ENCODE measurements around the gene LHX3.

LHX3 gene

GRCh38 chr9:136234597-136234996, 29.7 kb upstream of the LHX3 start:
- Mint-ChIP-seq H3K4me1 (peaks cover 36% of the 10 kb centered on the region), H3K27me3 (no peaks in the 10 kb centered on the region), H3K9me3 (no peaks in the 10 kb centered on the region), H3K4me3 (no peak overlapping the region), H3K36me3 (no peaks in the 10 kb centered on the region), H3K27ac (no peak overlapping the region)

DNA sequence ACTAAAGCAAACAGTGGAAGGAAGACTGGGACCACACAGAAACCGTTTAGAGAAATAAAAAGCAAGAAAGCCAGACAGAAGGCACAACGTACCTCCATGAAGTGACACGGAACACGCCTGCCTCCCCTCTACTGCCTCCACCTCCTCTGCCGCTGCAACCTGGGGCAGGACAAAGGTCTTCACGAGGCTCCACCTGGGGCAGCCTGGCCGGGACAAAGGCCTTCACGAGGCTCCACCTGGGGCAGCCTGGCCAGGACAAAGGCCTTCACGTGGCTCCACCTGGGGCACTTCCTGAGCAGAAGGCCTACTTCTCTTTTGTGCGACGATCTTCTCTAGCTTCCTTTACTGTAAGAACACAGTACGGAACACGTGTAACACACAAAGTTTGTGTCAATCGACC, 28.9 kb upstream of the LHX3 start:
- peaks cover 30% of the 10 kb centered on the region for H3K4me1 Mint-ChIP-seq
- no peaks in the 10 kb centered on the region for H3K27me3 Mint-ChIP-seq
- H3K36me3 Mint-ChIP-seq = no peaks in the 10 kb centered on the region
- no peak overlapping the region for H3K4me3 Mint-ChIP-seq
- no peak overlapping the region for H3K27ac Mint-ChIP-seq
- H3K9me3 Mint-ChIP-seq = no peaks in the 10 kb centered on the region

GRCh38 chr9:136233411-136233810, 28.5 kb upstream of the LHX3 start:
- H3K27me3 Mint-ChIP-seq = no peaks in the 10 kb centered on the region
- no peaks in the 10 kb centered on the region for H3K9me3 Mint-ChIP-seq
- H3K4me1 Mint-ChIP-seq = peaks cover 34% of the 10 kb centered on the region
- H3K27ac Mint-ChIP-seq = no peak overlapping the region
- H3K4me3 Mint-ChIP-seq = no peak overlapping the region
- no peaks in the 10 kb centered on the region for H3K36me3 Mint-ChIP-seq

GRCh38 chr9:136232969-136233368, 28.0 kb upstream of the LHX3 start:
- H3K9me3 Mint-ChIP-seq = no peaks in the 10 kb centered on the region
- no peaks in the 10 kb centered on the region for H3K36me3 Mint-ChIP-seq
- no peak overlapping the region for H3K4me3 Mint-ChIP-seq
- H3K27ac Mint-ChIP-seq = no peak overlapping the region
- H3K4me1 Mint-ChIP-seq = peaks cover 39% of the 10 kb centered on the region
- no peaks in the 10 kb centered on the region for H3K27me3 Mint-ChIP-seq

DNA sequence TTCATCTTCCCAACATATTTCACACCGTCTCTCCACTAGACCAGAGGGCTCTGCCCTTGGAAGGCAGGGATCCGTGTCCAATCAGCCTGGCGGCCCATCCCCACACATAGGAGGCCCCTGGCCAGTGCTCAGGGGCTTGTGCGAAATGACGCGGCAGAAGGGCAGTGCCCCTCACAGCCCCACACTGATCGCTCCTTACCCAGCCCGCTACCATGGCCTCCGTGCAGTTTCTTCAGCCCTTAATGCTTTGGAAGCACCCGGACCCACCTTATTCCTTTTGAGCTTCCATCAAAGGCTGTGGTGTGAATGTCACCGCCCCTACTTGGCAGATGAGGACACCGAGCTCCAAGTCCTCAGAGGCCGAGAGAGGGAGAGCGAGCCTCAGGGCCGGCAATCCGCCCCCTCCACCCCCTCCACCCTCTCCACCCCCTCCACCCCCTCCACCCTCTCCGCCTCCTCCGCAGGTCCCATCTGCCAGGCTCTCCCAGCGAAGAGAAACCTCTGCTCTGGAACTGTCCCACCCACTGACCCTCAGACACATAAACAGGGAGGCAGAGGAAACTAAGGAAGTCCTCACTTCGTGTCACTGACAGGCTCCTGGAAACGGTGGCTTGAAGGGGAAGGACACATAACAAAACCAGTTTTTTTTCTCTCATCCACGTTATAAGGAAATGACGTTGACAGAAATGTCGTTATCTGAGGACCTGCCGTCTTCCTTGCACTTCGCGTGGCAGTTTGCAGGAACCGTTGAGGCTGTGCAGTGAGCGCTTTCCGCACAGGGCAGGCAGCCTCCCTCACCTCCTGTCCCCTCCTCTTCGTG, 26.8 kb upstream of the LHX3 start:
- no peaks in the 10 kb centered on the region for H3K27me3 Mint-ChIP-seq
- H3K4me3 Mint-ChIP-seq = peak overlapping the region; percentile 41
- peak overlapping the region; percentile 23 for H3K27ac Mint-ChIP-seq
- H3K36me3 Mint-ChIP-seq = no peaks in the 10 kb centered on the region
- H3K9me3 Mint-ChIP-seq = no peaks in the 10 kb centered on the region
- peaks cover 40% of the 10 kb centered on the region for H3K4me1 Mint-ChIP-seq

DNA sequence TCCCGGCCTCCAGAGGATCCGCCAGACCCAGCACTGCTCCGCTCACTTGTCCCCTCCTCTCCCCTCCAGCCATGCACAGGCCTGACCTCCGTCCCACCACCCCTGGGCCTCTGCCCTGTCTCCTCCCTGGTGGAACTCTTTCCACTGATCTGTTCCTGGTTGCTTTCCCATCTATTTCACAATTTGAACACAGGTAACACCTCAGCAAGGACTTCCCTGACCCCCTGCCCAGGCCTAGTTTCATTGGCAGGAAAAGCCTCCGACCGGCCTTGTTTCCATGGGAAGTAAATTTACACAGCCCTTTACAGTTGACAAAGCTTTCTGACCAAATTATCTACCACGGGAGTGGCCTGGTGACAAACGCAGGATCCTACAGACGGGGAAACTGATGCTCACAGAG, 25.8 kb upstream of the LHX3 start:
- H3K27ac Mint-ChIP-seq = peak overlapping the region; percentile 46
- no peaks in the 10 kb centered on the region for H3K36me3 Mint-ChIP-seq
- H3K9me3 Mint-ChIP-seq = no peaks in the 10 kb centered on the region
- H3K27me3 Mint-ChIP-seq = no peaks in the 10 kb centered on the region
- H3K4me3 Mint-ChIP-seq = no peak overlapping the region
- peaks cover 40% of the 10 kb centered on the region for H3K4me1 Mint-ChIP-seq

DNA sequence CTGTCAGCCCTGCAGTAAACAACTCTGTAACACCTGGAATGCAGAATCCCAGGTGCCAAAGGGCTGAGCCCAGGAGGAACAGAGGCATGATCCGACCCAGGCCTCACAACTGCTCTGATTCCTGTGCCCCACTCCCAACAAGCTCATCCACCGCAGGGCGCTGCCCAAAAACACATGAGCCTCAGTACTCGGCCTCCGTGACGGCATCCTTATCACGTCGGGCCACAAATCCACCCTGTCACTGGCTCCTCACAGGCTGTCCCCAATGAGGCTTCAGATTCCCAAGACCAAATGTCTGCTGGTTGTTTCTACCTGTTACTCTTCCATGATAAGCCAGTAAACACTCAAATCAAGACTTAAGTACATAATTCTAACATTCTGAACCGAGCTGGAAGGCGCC, 25.4 kb upstream of the LHX3 start:
- Mint-ChIP-seq H3K36me3 (no peaks in the 10 kb centered on the region), H3K4me1 (peaks cover 40% of the 10 kb centered on the region), H3K4me3 (no peak overlapping the region), H3K27ac (no peak overlapping the region), H3K27me3 (no peaks in the 10 kb centered on the region), H3K9me3 (no peaks in the 10 kb centered on the region)

GRCh38 chr9:136229096-136230065, 24.5 kb upstream of the LHX3 start:
- Mint-ChIP-seq H3K36me3 (peaks cover 3% of the 10 kb centered on the region), H3K27me3 (no peaks in the 10 kb centered on the region), H3K4me1 (peaks cover 40% of the 10 kb centered on the region)

GRCh38 chr9:136228107-136228875, 23.4 kb upstream of the LHX3 start:
- Mint-ChIP-seq H3K4me1 (peaks cover 30% of the 10 kb centered on the region), H3K4me3 (no peak overlapping the region), H3K27me3 (no peaks in the 10 kb centered on the region), H3K9me3 (no peaks in the 10 kb centered on the region), H3K36me3 (peaks cover 6% of the 10 kb centered on the region), H3K27ac (no peak overlapping the region)

More at GRCh38 chr9:136229096-136230065, 24.5 kb upstream of the LHX3 start:
- no peak overlapping the region for H3K4me3 Mint-ChIP-seq
- no peak overlapping the region for H3K27ac Mint-ChIP-seq
- H3K9me3 Mint-ChIP-seq = no peaks in the 10 kb centered on the region

DNA sequence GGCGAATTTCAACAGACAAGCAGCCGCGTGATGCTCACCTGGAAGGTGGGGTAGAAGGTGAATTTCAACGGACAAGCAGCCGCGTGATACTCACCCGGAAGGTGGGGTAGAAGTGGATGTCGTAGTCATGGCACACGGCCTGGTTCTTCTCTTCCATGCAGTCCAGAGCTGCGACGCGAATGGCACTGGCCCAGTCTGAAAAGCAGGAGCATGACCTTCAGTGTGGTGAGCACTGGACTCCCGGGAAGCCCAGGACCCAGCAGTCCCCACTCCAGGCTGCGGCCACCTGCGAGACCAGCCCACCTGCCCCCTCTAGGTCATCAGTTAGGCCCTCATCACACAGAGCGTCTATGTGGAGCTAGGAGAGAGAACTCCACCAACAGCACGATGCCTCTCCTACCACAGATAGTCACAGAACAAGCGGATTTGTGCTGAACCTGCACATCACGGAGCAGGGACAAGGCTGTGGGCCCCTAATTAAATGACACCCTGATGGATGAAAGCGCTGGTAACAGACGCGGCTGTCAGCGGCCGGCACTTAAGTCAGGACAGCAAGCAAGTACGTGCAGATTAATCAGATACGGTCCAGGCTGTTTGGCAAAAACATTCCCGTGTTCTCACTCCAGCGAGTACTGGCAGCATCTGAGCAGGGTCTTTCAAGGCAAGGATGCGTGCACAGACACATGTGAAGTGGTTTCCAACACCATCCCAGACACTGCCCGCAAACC, 21.9 kb upstream of the LHX3 start:
- Mint-ChIP-seq H3K36me3 (peaks cover 9% of the 10 kb centered on the region), H3K27me3 (no peaks in the 10 kb centered on the region), H3K4me3 (no peak overlapping the region), H3K4me1 (peaks cover 16% of the 10 kb centered on the region), H3K27ac (no peak overlapping the region), H3K9me3 (no peaks in the 10 kb centered on the region)

- H3K36me3 Mint-ChIP-seq = peaks cover 13% of the 10 kb centered on the region
- no peak overlapping the region for H3K27ac Mint-ChIP-seq
- H3K9me3 Mint-ChIP-seq = no peaks in the 10 kb centered on the region
- H3K27me3 Mint-ChIP-seq = no peaks in the 10 kb centered on the region
- H3K4me3 Mint-ChIP-seq = no peak overlapping the region
- H3K4me1 Mint-ChIP-seq = peaks cover 16% of the 10 kb centered on the region
These were observed 21.1 kb upstream of the LHX3 start for GRCh38 chr9:136225748-136226679.

- Mint-ChIP-seq H3K4me1 (peaks cover 16% of the 10 kb centered on the region), H3K9me3 (no peaks in the 10 kb centered on the region), H3K36me3 (peaks cover 13% of the 10 kb centered on the region), H3K4me3 (no peak overlapping the region), H3K27ac (no peak overlapping the region), H3K27me3 (no peaks in the 10 kb centered on the region)
These were observed 20.4 kb upstream of the LHX3 start for GRCh38 chr9:136225366-136225747.

- Mint-ChIP-seq H3K9me3 (no peaks in the 10 kb centered on the region), H3K36me3 (peaks cover 14% of the 10 kb centered on the region), H3K27me3 (no peaks in the 10 kb centered on the region), H3K4me3 (no peak overlapping the region), H3K27ac (no peak overlapping the region), H3K4me1 (peaks cover 16% of the 10 kb centered on the region)
These were observed 19.1 kb upstream of the LHX3 start for GRCh38 chr9:136223871-136224640.

Measured in activated naive CD4-positive, alpha-beta T cell treated with anti-CD3 and anti-CD28 coated beads, Interleukin-2, amount 50 U/mL, for 24 hours (primary cell).